ENCODE data around the gene KRT3.

The KRT3 gene

GRCh38 chr12:52810554-52810953 is 14.6 kb upstream of the KRT3 start:
- FAIRE-seq (no peak), DNase-seq (ENCODE audit: insufficient read length) (no peak)
- TF ChIP-seq TAF1 (IDR thresholded peaks at IDR 0.05; ENCODE audit: borderline replicate concordance, low read depth, low read length) (no peak), POLR2AphosphoS5 (IDR thresholded peaks at IDR 0.05; ENCODE audit: low read depth, low read length) (no peak), POLR2A (IDR thresholded peaks at IDR 0.05; ENCODE audit: low read depth, low read length) (no peak)

GRCh38 chr12:52809166-52809565 is 13.2 kb upstream of the KRT3 start:
- TF ChIP-seq POLR2AphosphoS5 (IDR thresholded peaks at IDR 0.05; ENCODE audit: low read depth, low read length) (no peak), TAF1 (IDR thresholded peaks at IDR 0.05; ENCODE audit: borderline replicate concordance, low read depth, low read length) (no peak), POLR2A (IDR thresholded peaks at IDR 0.05; ENCODE audit: low read depth, low read length) (no peak)
- DNase-seq (ENCODE audit: insufficient read length) (no peak), FAIRE-seq (no peak)

GRCh38 chr12:52808573-52809160 is 12.8 kb upstream of the KRT3 start:
- no peak for TF ChIP-seq POLR2AphosphoS5 (IDR thresholded peaks at IDR 0.05; ENCODE audit: low read depth, low read length)
- no peak for TF ChIP-seq TAF1 (IDR thresholded peaks at IDR 0.05; ENCODE audit: borderline replicate concordance, low read depth, low read length)
- FAIRE-seq = no peak

GRCh38 chr12:52807544-52808470 is 11.9 kb upstream of the KRT3 start:
- no peak for FAIRE-seq
- TF ChIP-seq TAF1 (IDR thresholded peaks at IDR 0.05; ENCODE audit: borderline replicate concordance, low read depth, low read length) (no peak), POLR2AphosphoS5 (IDR thresholded peaks at IDR 0.05; ENCODE audit: low read depth, low read length) (no peak), POLR2A (IDR thresholded peaks at IDR 0.05; ENCODE audit: low read depth, low read length) (no peak)
- DNase-seq (ENCODE audit: insufficient read length) = no peak

More at GRCh38 chr12:52808573-52809160, 12.8 kb upstream of the KRT3 start:
- no peak for DNase-seq (ENCODE audit: insufficient read length)

GRCh38 chr12:52806821-52807543 is 11.1 kb upstream of the KRT3 start:
- no peak for FAIRE-seq
- TF ChIP-seq TAF1 (IDR thresholded peaks at IDR 0.05; ENCODE audit: borderline replicate concordance, low read depth, low read length) (no peak), POLR2AphosphoS5 (IDR thresholded peaks at IDR 0.05; ENCODE audit: low read depth, low read length) (no peak), POLR2A (IDR thresholded peaks at IDR 0.05; ENCODE audit: low read depth, low read length) (no peak)
- no peak for DNase-seq (ENCODE audit: insufficient read length)

- DNase-seq (ENCODE audit: insufficient read length) = no peak
- TF ChIP-seq POLR2A (IDR thresholded peaks at IDR 0.05; ENCODE audit: low read depth, low read length) = no peak
- TF ChIP-seq TAF1 (IDR thresholded peaks at IDR 0.05; ENCODE audit: borderline replicate concordance, low read depth, low read length) = no peak
- TF ChIP-seq POLR2AphosphoS5 (IDR thresholded peaks at IDR 0.05; ENCODE audit: low read depth, low read length) = no peak
- FAIRE-seq = no peak
These were observed 10.4 kb upstream of the KRT3 start for GRCh38 chr12:52806169-52806811.

- no peak for DNase-seq (ENCODE audit: insufficient read length)
- TF ChIP-seq POLR2AphosphoS5 (IDR thresholded peaks at IDR 0.05; ENCODE audit: low read depth, low read length) = no peak
- no peak for TF ChIP-seq POLR2A (IDR thresholded peaks at IDR 0.05; ENCODE audit: low read depth, low read length)
- TF ChIP-seq TAF1 (IDR thresholded peaks at IDR 0.05; ENCODE audit: borderline replicate concordance, low read depth, low read length) = no peak
- FAIRE-seq = no peak
These were observed 9.8 kb upstream of the KRT3 start for GRCh38 chr12:52805739-52806138.

GRCh38 chr12:52805000-52805399 is 9.1 kb upstream of the KRT3 start:
- FAIRE-seq (no peak), DNase-seq (ENCODE audit: insufficient read length) (no peak)

GRCh38 chr12:52802442-52802841 is 6.5 kb upstream of the KRT3 start:
- DNase-seq (ENCODE audit: insufficient read length) (no peak), FAIRE-seq (no peak)
- TF ChIP-seq POLR2AphosphoS5 (IDR thresholded peaks at IDR 0.05; ENCODE audit: low read depth, low read length) (no peak), TAF1 (IDR thresholded peaks at IDR 0.05; ENCODE audit: borderline replicate concordance, low read depth, low read length) (no peak), POLR2A (IDR thresholded peaks at IDR 0.05; ENCODE audit: low read depth, low read length) (no peak)

More at GRCh38 chr12:52805000-52805399, 9.1 kb upstream of the KRT3 start:
- TF ChIP-seq POLR2A (IDR thresholded peaks at IDR 0.05; ENCODE audit: low read depth, low read length) = no peak
- no peak for TF ChIP-seq TAF1 (IDR thresholded peaks at IDR 0.05; ENCODE audit: borderline replicate concordance, low read depth, low read length)
- TF ChIP-seq POLR2AphosphoS5 (IDR thresholded peaks at IDR 0.05; ENCODE audit: low read depth, low read length) = no peak

GRCh38 chr12:52801773-52802172 is 5.9 kb upstream of the KRT3 start:
- no peak for TF ChIP-seq POLR2A (IDR thresholded peaks at IDR 0.05; ENCODE audit: low read depth, low read length)
- no peak for TF ChIP-seq TAF1 (IDR thresholded peaks at IDR 0.05; ENCODE audit: borderline replicate concordance, low read depth, low read length)
- no peak for TF ChIP-seq POLR2AphosphoS5 (IDR thresholded peaks at IDR 0.05; ENCODE audit: low read depth, low read length)
- DNase-seq (ENCODE audit: insufficient read length) = no peak
- FAIRE-seq = no peak
